Prostate gland (tissue), 2 donors: ENCODE data around the gene FOXP1.

Source experiments
- CTCF ChIP-seq, 4 experiments: fragments of 200-600 bp in 2 of 4; fragments of 450-650 bp in 2 of 4; sonication (generic) in 2 of 4; IDR thresholded peaks; 1 replicate in 3 of 4; 2 replicates in 1 of 4; pipeline ENCODE4 v1.5.1; 2016 to 2019; ENCODE audit warnings: antibody characterized with exemption in 4 of 4, mild to moderate bottlenecking in 2 of 4, moderate library complexity in 2 of 4
- POLR2A ChIP-seq: fragments of 450-650 bp; IDR thresholded peaks from one replicate; pipeline ENCODE4 v1.6.1; 2016; ENCODE audit warnings: antibody characterized with exemption, mild to moderate bottlenecking
- POLR2AphosphoS5 ChIP-seq: sonication (generic); formaldehyde crosslinking; IDR thresholded peaks from one replicate; pipeline ENCODE4 v1.6.1; 2017; ENCODE audit warnings: antibody characterized with exemption

GRCh38 chr3:71462586-71462985 lies 120.9 kb downstream of the FOXP1 start:
- TF ChIP-seq POLR2A (no peak), CTCF (IDR thresholded peaks at IDR 0.05) (no peak), POLR2AphosphoS5 (no peak)
